ENCODE results near the gene FAM163A. TPM values are rescaled to one million over a fixed set of nuclear protein-coding genes. Genes with fewer than 3 reads are reported as not detected.

The FAM163A gene
- total and polyA plus RNA-seq, 2 donors from 2014 or later = not detected

GRCh38 chr1:179860652-179861051 is 117.6 kb downstream of the FAM163A start:
- TF ChIP-seq CTCF (IDR thresholded peaks at IDR 0.05; ENCODE audit: borderline replicate concordance, extremely low read depth, insufficient read depth) = no peak
- H3K36me3 ChIP-seq (ENCODE audit: control insufficient read depth in 2 of 3, insufficient read depth in 3 of 3, low read length in 3 of 3) = peaks cover 0 to 22% (median 14%) of the 10 kb centered on the region in 3 donors
- no peak overlapping the region for H3K27ac ChIP-seq (ENCODE audit: low read depth in 2 of 2, low read length in 2 of 2)
- no peaks in the 10 kb centered on the region for H3K27me3 ChIP-seq (ENCODE audit: control insufficient read depth, insufficient read depth, low read length)
- H3K9me3 ChIP-seq (ENCODE audit: control insufficient read depth in 2 of 3, insufficient read depth in 1 of 3, low read length in 3 of 3) = no peaks in the 10 kb centered on the region
- intact Hi-C loops (cut with DNase I) = no loop called here
- DNase-seq (no peak), FAIRE-seq (no peak)
- H3K9ac ChIP-seq (ENCODE audit: low read length in 3 of 3) = no peak overlapping the region
- H3K4me3 ChIP-seq (ENCODE audit: low read length in 3 of 3) = no peak overlapping the region
- H3K4me1 ChIP-seq (ENCODE audit: control insufficient read depth in 2 of 3, insufficient read depth in 2 of 3, low read depth in 1 of 3, low read length in 3 of 3) = no peaks in the 10 kb centered on the region

- DNase-seq = no peak
- no peak for FAIRE-seq
- H3K36me3 ChIP-seq (ENCODE audit: control insufficient read depth in 2 of 3, insufficient read depth in 3 of 3, low read length in 3 of 3) = peaks cover 0 to 44% (median 9%) of the 10 kb centered on the region in 3 donors
Measured at GRCh38 chr1:179865377-179865776, 122.3 kb downstream of the FAM163A start.

More at GRCh38 chr1:179865377-179865776, 122.3 kb downstream of the FAM163A start:
- intact Hi-C loops (cut with DNase I) = no loop called here
- TF ChIP-seq CTCF (IDR thresholded peaks at IDR 0.05; ENCODE audit: borderline replicate concordance, extremely low read depth, insufficient read depth) = no peak
- Histone ChIP-seq H3K9me3 (ENCODE audit: control insufficient read depth in 2 of 3, insufficient read depth in 1 of 3, low read length in 3 of 3) (no peaks in the 10 kb centered on the region), H3K9ac (ENCODE audit: low read length in 3 of 3) (no peak overlapping the region), H3K4me3 (ENCODE audit: low read length in 3 of 3) (no peak overlapping the region), H3K27me3 (ENCODE audit: control insufficient read depth, insufficient read depth, low read length) (no peaks in the 10 kb centered on the region), H3K4me1 (ENCODE audit: control insufficient read depth in 2 of 3, insufficient read depth in 2 of 3, low read depth in 1 of 3, low read length in 3 of 3) (no peaks in the 10 kb centered on the region), H3K27ac (ENCODE audit: low read depth in 2 of 2, low read length in 2 of 2) (no peak overlapping the region)

Other genes starting within 250 kb of the FAM163A start
- 1.2 TPM for gene NPHS2, start 167.3 kb upstream of the FAM163A start, total RNA-seq
- gene NPHS2, start 167.3 kb upstream of the FAM163A start, polyA plus RNA-seq (ENCODE audit: insufficient read depth, low read depth, low replicate concordance) = 446 TPM
- 0.47 TPM for gene TDRD5, start 151.5 kb upstream of the FAM163A start, total RNA-seq
- gene TDRD5, start 151.5 kb upstream of the FAM163A start, polyA plus RNA-seq (ENCODE audit: insufficient read depth, low read depth, low replicate concordance) = 1.5 TPM
- 80.5 TPM for gene TOR1AIP2, start 134.5 kb downstream of the FAM163A start, total RNA-seq
- 13.1 TPM for gene TOR1AIP2, start 134.5 kb downstream of the FAM163A start, polyA plus RNA-seq (ENCODE audit: insufficient read depth, low read depth, low replicate concordance)
- gene TOR1AIP1, start 139.0 kb downstream of the FAM163A start, total RNA-seq = 44.2 TPM
- 20.8 TPM for gene TOR1AIP1, start 139.0 kb downstream of the FAM163A start, polyA plus RNA-seq (ENCODE audit: insufficient read depth, low read depth, low replicate concordance)
- gene CEP350, start 211.5 kb downstream of the FAM163A start, total RNA-seq = 46.5 TPM
- gene CEP350, start 211.5 kb downstream of the FAM163A start, polyA plus RNA-seq (ENCODE audit: insufficient read depth, low read depth, low replicate concordance) = 2.8 TPM

Measured in kidney (tissue), 14 donors.